HepG2 (cell line): ENCODE measurements around the gene CYP2S1.

Experiments used
- AGO2 ChIP-seq: fragments of 200-400 bp; formaldehyde crosslinking; optimal IDR thresholded peaks from 2 replicates; pipeline ENCODE3; 2017; ENCODE audit warnings: mild to moderate bottlenecking, low read depth, low read length, moderate library complexity
- CTCF ChIP-seq: sonication (generic); formaldehyde crosslinking; IDR thresholded peaks from 2 replicates; pipeline ENCODE4 v1.5.0; 2020; ENCODE audit warnings: mild to moderate bottlenecking, missing genetic modification reagents, moderate library complexity
- ERF ChIP-seq: IDR thresholded peaks from 2 replicates; pipeline ENCODE4 v1.6.1; 2018; ENCODE audit warnings: missing biosample characterization, missing genetic modification reagents
- FOXJ3 ChIP-seq: sonication (generic); formaldehyde crosslinking; IDR thresholded peaks from 2 replicates; pipeline ENCODE4 v1.4.0; 2020; ENCODE audit warnings: missing genetic modification reagents, mild to moderate bottlenecking, borderline replicate concordance
- GABPA ChIP-seq, 2 experiments: IDR thresholded peaks; 2 replicates each; pipeline ENCODE4 v1.6.1; 2011 to 2016; ENCODE audit warnings: low read depth in 2 of 2, low read length in 1 of 2, missing biosample characterization in 1 of 2, missing genetic modification characterization in 1 of 2
- MAZ ChIP-seq, 2 experiments: sonication (generic) in 1 of 2; formaldehyde crosslinking in 1 of 2; IDR thresholded peaks; 2 replicates each; pipeline versions ENCODE4 v1.5.0 to v1.6.1; 2012 to 2020; ENCODE audit warnings: low read depth in 2 of 2, mild to moderate bottlenecking in 2 of 2, borderline replicate concordance in 1 of 2, improper control_type of control experiment in 1 of 2, low read length in 1 of 2, missing genetic modification reagents in 1 of 2, moderate library complexity in 1 of 2
- RAD51 ChIP-seq: fragments of 450-650 bp; IDR thresholded peaks from 2 replicates; pipeline ENCODE4 v1.6.1; 2016; ENCODE audit warnings: borderline replicate concordance
- SAFB2 ChIP-seq: sonication (generic); formaldehyde crosslinking; IDR thresholded peaks from 2 replicates; pipeline ENCODE4 v1.5.1; 2020; ENCODE audit warnings: missing genetic modification reagents, low read depth, mild to moderate bottlenecking, borderline replicate concordance
- SIN3A ChIP-seq: IDR thresholded peaks from 2 replicates; pipeline ENCODE4 v1.6.1; 2011; ENCODE audit warnings: low read depth, mild to moderate bottlenecking, control low read depth, low read length, borderline replicate concordance
- SRF ChIP-seq: IDR thresholded peaks from 2 replicates; pipeline ENCODE4 v1.6.1; 2011; ENCODE audit warnings: mild to moderate bottlenecking, low read depth, low read length, moderate library complexity
- ZC3H4 ChIP-seq: sonication (generic); formaldehyde crosslinking; IDR thresholded peaks from 2 replicates; pipeline ENCODE4 v1.4.0; 2020; ENCODE audit warnings: missing genetic modification reagents, borderline replicate concordance
- ZNF263 ChIP-seq: sonication (generic); formaldehyde crosslinking; IDR thresholded peaks from 2 replicates; pipeline ENCODE4 v1.4.0; 2020; ENCODE audit warnings: missing genetic modification reagents
- ZNF274 ChIP-seq: sonication (generic); formaldehyde crosslinking; IDR thresholded peaks from 2 replicates; pipeline ENCODE4 v1.5.1; 2020; ENCODE audit warnings: mild to moderate bottlenecking, missing genetic modification reagents

DNA sequence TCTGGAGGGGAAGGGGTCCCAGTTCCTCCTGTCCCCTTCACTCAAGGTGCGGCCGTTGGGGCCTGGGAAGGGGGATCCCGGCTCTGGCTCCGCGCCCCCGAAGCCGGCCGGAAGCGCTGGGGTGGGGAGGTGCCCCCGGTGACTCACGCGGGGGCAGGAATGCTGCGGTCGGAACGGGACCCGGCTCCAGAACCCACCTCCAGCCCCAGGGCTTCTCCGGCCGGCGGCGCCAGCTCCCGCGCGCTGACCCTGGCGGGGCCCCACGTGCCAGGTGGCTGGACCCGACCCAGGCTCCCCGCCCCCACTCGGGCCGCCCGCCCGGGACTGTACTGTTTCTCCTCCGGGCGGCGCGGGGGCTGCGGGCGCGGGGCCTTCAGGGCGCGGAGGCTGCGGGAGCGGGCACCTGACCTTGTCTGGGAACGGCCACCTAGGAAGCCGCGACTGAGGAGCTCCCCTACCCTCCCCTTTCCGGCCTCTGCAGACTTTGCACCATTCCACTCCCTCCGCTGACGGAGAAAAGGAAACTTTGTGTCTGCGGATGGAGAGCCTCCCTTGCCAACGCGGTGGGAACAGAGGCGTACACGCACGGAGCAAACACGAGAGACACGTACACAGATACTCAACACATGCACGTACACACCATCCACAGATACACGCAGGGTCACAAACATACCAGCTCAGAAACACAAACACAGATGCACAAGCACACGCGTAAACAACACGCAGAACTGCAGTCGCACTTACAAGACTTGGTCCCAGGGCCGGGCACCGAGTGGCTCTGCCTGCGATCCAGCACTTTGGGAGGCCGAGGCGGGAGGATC, 33.2 kb downstream of the CYP2S1 start:
- TF ChIP-seq GABPA (IDR thresholded peaks at IDR 0.05; ENCODE audit: low read depth, low read length) (no peak; the same call in 1 of the 2 replicates), GABPA (CRISPR knock-in tag; IDR thresholded peaks at IDR 0.05; ENCODE audit: low read depth) (peak; percentile 49), ERF (CRISPR knock-in tag) (peak; percentile 53), CTCF (no peak), FOXJ3 (0 out of 2 replicates have a peak, but pooled peaks have one; percentile 45), ZNF274 (CRISPR knock-in tag) (peak; percentile 45; the same call in 1 of the 2 replicates), ZNF263 (CRISPR knock-in tag) (no peak), AGO2 (peak; percentile 84), SRF (no peak), ZC3H4 (CRISPR knock-in tag) (no peak), MAZ (IDR thresholded peaks at IDR 0.05; ENCODE audit: borderline replicate concordance, low read depth, low read length) (no peak; the same call in 1 of the 2 replicates), MAZ (CRISPR knock-in tag; IDR thresholded peaks at IDR 0.05; ENCODE audit: low read depth) (peak; percentile 50), SIN3A (no peak), RAD51 (no peak), SAFB2 (CRISPR knock-in tag) (peak; percentile 76; the same call in 1 of the 2 replicates)
